Parathyroid adenoma (tissue), 2 donors: ENCODE data around the gene TMEM37.

Source experiments
- H2AFZ ChIP-seq: fragments of 300-600 bp; sonication (generic); one replicate; pipeline ENCODE4 v1.7.0; 2017; ENCODE audit warnings: antibody characterized with exemption, mild to moderate bottlenecking
- H3K27ac ChIP-seq: fragments of 300-600 bp; sonication (generic); one replicate; pipeline ENCODE4 v1.7.0; 2017
- H3K27me3 ChIP-seq: fragments of 300-600 bp; sonication (generic); one replicate; pipeline ENCODE4 v1.7.0; 2017; ENCODE audit warnings: low read length; ENCODE audit not compliant: control insufficient read depth, insufficient read depth
- H3K36me3 ChIP-seq: fragments of 300-600 bp; sonication (generic); one replicate; pipeline ENCODE4 v1.7.0; 2017; ENCODE audit warnings: low read length; ENCODE audit not compliant: control insufficient read depth, insufficient read depth
- H3K4me1 ChIP-seq: fragments of 300-600 bp; sonication (generic); one replicate; pipeline ENCODE4 v1.7.0; 2017; ENCODE audit warnings: control low read depth
- H3K4me2 ChIP-seq: fragments of 300-600 bp; sonication (generic); one replicate; pipeline ENCODE4 v1.7.0; 2017; ENCODE audit warnings: low read length
- H3K4me3 ChIP-seq: fragments of 300-600 bp; sonication (generic); one replicate; pipeline ENCODE4 v1.7.0; 2017; ENCODE audit warnings: low read depth, low read length
- H3K79me2 ChIP-seq: fragments of 300-600 bp; sonication (generic); one replicate; pipeline ENCODE4 v1.7.0; 2017; ENCODE audit warnings: control low read depth
- H3K9ac ChIP-seq: fragments of 300-600 bp; sonication (generic); one replicate; pipeline ENCODE4 v1.7.0; 2017; ENCODE audit warnings: mild to moderate bottlenecking
- H3K9me3 ChIP-seq: fragments of 300-600 bp; sonication (generic); one replicate; pipeline ENCODE4 v1.7.0; 2017; ENCODE audit warnings: low read length; ENCODE audit not compliant: control insufficient read depth
- CTCF ChIP-seq: fragments of 300-600 bp; sonication (generic); IDR thresholded peaks from one replicate; pipeline ENCODE4 v1.7.0; 2017; ENCODE audit warnings: antibody characterized with exemption, mild to moderate bottlenecking
- donor health status: primary hyperparathyroidism.

TMEM37 gene

GRCh38 chr2:119487434-119488244, 56.0 kb downstream of the TMEM37 start:
- no peak for TF ChIP-seq CTCF
- H3K27me3 ChIP-seq = no peaks in the 10 kb centered on the region
- H3K9ac ChIP-seq = no peak overlapping the region
- H3K36me3 ChIP-seq = no peaks in the 10 kb centered on the region
- H3K4me2 ChIP-seq = no peak overlapping the region
- H2AFZ ChIP-seq = no peak overlapping the region
- H3K4me1 ChIP-seq = peaks cover 24% of the 10 kb centered on the region
- no peak overlapping the region for H3K27ac ChIP-seq
- no peaks in the 10 kb centered on the region for H3K79me2 ChIP-seq
- no peaks in the 10 kb centered on the region for H3K9me3 ChIP-seq
- no peak overlapping the region for H3K4me3 ChIP-seq
